Dedifferentiated amniotic fluid mesenchymal stem cell (primary cell): ENCODE data around the gene OXT.

ENCODE experiments used
- DNase-seq: peaks from one replicate; pipeline ENCODE4 v3.0.0-alpha.2; 2016; ENCODE audit errors: extremely low spot score

Gene OXT

DNA sequence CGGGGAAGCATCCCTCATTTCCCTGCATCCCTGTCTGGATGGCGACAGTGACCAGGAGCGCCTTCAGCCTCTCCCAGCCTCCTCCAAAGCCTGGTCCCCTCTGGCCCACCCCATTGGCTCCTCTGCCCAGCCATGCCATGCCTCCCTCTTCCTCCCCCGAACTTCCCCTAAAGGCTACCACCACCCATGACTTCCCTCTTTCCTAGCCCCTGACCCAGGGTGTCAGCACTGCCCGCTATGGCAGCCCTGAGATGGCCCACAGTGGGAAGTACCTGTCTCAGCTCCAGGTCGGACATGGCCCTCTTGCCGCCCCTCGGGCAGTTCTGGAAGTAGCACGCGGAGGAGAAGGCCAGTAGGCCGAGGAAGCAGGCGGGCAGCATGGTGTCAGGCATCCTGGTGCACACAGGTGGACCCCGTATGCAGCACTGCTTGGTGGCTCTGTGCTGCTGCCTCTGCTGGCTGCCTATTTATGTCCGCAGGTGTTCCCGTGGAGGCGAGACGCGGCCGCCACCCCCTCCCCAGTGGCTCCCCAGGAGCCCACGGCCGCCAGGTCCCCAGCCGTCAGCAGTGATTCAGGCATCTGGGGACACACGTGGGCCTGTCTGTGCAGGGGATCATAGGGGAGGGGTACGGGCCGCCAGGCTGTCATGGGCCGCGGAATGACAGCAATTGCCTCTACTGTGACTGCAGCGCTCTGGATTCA, 13.0 kb downstream of the OXT start, which contains the start of gene AVP:
TSS of gene AVP (minus strand) at position 442 of the 703 bp plus-strand sequence. CDS start at position 392, 50 bp downstream.
- no peak for DNase-seq

DNA sequence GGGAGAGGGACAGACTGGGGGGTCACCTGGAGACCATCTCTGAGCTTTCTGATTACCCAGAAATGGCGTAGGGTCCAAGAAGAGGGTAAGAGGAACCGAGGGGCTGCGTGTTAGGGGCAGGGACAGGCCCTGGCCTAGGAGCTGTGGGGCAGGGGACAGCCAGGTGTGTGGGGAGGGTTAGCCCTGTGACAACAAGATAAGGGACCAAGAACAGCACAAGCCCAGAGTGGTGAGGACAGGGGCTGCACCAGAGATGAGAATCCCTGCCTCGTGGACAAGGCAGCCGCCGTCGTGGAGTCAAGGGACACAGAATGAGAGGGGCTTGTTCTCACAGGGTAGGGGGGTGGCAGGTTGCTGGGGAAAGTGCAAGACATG, 13.6 kb downstream of the OXT start:
- DNase-seq: no peak

GRCh38 chr20:3085571-3086072, 14.2 kb downstream of the OXT start:
- no peak for DNase-seq

- DNase-seq: no peak
Measured at GRCh38 chr20:3088031-3088430, 16.6 kb downstream of the OXT start.

GRCh38 chr20:3090565-3090964, 19.1 kb downstream of the OXT start:
- DNase-seq: no peak

DNA sequence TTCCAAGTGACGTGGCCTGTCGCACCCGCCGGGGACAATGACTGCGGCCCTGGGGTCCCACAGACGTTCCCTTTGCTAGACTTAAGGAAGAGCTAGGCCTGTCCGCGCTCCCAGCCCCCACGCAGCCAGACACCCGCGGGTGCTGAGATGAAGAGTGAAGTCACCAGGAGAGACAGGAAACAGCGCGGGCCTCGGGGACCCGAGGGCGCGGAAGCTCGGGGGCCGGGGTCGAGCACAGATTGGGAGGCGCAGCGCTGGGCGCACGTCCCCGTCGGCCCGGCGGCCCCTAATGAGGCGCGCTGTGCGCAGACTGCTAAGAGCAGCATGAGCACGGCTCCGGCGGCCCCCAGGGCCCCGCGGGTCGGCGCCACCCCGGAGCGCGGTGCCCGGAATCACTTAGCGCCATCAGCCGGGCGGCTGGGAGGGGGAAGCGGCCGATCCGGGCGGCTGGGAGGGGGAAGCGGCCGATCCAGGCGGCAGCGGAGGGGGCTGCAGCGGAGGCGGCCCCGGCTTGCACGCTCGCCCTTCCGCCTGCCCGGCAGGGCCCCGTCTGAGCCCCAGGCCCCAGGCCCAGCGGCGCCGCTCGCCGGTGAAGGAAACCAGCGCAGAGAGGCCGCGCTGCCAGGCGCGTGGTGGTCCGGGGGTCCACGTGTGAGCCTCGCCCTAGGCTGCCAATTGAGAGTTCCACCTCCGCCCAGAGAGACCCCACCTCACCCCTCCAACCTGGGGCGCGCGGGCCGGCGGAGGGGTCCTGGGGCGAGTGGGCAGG, 21.4 kb downstream of the OXT start:
- no peak for DNase-seq

DNA sequence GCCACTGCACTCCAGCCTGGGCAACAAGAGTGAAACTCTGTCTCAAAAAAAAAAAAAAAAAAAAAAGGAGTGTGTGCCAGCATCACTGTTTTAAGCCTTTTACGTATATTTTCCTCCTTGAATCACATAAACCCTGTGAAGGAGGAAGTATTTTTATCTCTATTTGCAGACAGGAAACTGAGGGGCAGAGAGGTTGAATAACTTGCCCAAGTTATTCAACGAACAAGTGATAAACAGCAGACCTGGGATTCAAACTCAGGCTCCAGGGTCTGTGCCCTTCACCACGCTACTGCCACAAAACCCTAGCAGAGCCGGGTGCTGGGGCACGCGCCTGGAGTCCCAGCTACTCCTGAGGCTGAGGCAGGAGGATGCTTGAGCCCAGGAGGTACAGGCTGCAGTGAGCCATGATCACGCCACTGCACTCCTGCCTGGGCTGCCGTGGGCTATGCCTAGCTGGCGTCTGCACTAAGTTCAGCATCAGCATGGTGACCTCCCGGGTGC, 22.5 kb downstream of the OXT start:
- no peak for DNase-seq

DNA sequence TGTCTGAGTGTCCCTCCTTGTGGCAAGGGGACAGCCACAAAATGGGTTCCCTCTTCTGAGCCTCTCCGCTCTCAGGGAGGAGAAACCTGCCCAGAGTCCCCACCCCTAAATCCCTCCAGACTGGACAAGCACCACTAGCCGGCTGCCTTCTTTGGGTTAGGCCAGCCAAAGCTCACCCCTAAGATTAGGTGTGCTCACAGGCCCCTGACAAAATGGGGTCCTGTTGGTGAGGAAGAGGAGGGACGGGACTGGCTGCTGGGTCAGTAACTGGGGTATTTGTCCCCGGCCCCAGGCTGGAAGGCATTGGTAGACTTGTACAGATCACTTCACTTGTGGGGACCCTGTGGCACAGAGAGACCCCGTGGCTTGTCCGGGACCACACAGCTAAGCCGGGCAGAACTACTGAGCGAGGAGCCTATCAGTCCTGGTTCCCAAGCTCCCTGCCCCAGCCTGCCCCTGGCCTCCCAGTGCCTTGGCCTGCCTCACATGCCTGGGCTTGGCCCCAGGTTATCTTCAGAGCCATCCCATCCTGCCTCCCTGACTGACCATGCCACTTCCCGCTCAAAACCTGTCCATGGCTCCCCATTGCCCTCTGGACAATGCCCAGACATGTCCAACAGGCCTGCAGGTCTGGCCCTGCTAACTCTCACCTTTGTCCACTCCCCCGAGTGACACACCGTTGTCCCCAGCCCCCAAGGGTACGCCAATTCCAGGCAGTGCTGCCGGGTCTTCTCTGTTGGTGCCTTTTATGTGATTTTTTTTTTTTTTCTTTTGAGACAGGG, 23.6 kb downstream of the OXT start:
- DNase-seq: no peak

DNA sequence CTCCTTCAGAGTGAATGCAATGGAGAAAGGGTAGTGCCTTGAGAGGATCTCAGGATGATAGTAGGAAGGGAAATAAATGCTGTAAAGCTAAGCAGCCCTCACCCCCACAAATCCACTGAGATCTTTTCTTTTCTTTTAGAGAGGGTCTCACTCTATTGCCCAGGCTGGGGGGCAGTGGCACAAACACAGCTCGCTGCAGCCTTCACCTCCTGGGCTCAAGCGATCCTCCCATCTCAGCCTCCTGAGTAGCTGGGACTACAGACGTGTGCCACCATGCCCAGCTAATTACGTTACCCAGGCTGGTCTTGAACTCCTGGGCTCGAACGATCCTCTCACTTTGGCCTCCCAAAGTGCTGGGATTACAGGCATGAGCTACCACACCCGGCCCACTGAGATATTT, 29.1 kb downstream of the OXT start:
- DNase-seq: no peak

- no peak for DNase-seq
Measured at GRCh38 chr20:3101251-3101650, 29.8 kb downstream of the OXT start.

DNA sequence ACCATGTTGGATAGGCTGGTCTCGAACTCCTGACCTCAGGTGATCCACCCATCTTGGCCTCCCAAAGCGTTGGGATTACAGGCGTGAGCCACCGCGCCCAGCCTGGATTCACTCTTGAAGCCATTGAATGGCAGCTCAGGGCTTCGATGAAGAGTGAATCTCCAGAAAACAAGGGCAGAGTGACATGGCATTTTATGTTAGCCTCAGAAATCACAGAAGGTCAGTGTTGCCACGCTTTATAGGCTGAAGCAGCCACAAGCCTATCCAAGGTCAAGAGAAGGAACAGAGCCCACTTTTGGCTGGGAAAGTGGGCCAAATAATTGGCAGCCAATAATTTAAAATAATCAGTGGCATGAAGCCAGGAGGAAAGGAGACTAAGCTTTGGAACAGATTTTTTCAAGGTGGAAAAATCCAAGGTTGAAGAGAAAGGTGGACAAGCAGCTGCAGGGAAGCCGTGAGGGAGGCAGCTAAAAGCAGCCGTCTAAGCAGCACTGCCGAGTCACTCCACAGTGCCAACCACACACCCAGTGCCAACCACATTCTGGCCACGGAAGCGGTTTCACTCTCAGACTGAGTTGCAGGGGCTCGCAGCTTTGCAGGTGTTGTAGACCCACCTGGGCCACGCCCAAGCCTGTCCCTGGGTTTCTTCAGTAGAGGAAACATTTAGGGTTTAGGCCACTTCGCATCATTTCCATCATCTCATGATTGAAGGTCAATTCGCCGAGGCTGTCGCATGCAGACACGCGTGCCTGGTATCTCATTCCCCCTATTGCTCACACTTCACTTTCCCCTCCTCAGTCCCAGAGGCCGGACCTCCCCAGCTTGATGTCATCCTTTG, 30.5 kb downstream of the OXT start:
- DNase-seq: no peak

GRCh38 chr20:3102575-3103368, 31.4 kb downstream of the OXT start:
- DNase-seq: no peak

- no peak for DNase-seq
Measured at GRCh38 chr20:3103369-3104032, 32.1 kb downstream of the OXT start.

- no peak for DNase-seq
Measured at GRCh38 chr20:3105256-3106137, 34.1 kb downstream of the OXT start.

- DNase-seq: no peak
Measured at GRCh38 chr20:3106185-3106584, 34.8 kb downstream of the OXT start.

- DNase-seq: no peak
Measured at GRCh38 chr20:3106658-3107463, 35.4 kb downstream of the OXT start.

DNA sequence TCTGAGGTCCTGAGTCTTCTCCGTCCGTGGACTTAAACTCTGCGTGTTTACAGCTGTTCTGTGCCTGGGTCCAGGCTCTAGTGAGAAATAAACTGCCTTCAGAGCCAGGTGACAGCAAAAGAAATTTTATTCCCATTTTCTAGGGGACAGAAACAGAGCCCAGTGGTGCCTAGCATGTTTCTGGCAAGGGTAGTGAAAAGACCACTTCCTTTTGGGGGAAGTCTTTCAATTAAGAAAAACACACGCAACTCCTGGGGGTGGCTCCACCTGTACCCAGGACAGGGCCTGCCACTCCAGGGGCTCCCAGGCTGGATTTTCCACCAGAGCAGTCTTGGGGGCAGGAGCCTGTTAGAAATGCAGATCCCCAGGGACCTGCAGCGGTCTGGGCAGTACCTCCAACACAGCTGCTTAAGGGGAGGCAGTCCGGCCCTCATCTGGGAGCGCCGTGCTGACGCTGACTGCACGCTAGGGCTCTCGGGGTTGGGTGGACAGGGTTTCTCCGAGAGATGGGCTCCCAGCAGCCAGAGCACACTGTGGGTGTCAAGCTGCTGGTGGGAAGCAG, 36.1 kb downstream of the OXT start:
- DNase-seq: no peak
